Ascending aorta (tissue), 2 donors: Measurements from ENCODE around the gene NSUN2. TPM values are rescaled to one million over a fixed set of nuclear protein-coding genes. Genes with fewer than 3 reads are reported as not detected.

Experiments used
- DNase-seq, 2 donors: peaks; one replicate each; pipeline ENCODE4 v3.0.0-alpha.2; 2019; ENCODE audit warnings: low spot score in 2 of 2
- H3K27ac ChIP-seq, 2 donors: fragments of 200-600 bp; sonication (generic); one replicate each; pipeline ENCODE4 v1.5.1; 2016 to 2017; ENCODE audit warnings: mild to moderate bottlenecking in 1 of 2
- H3K27me3 ChIP-seq: fragments of 200-600 bp; sonication (generic); one replicate; pipeline ENCODE4 v1.5.1; 2017
- H3K36me3 ChIP-seq, 2 donors: fragments of 200-600 bp; sonication (generic); one replicate each; pipeline ENCODE4 v1.5.1; 2016
- H3K4me1 ChIP-seq, 2 donors: fragments of 200-600 bp; sonication (generic); one replicate each; pipeline ENCODE4 v1.5.1; 2016 to 2017; ENCODE audit warnings: mild to moderate bottlenecking in 1 of 2
- H3K4me3 ChIP-seq, 2 donors: fragments of 200-600 bp; sonication (generic); one replicate each; pipeline ENCODE4 v1.5.1; 2016 to 2017; ENCODE audit warnings: mild to moderate bottlenecking in 1 of 2
- H3K9me3 ChIP-seq, 2 donors: fragments of 200-600 bp; sonication (generic); one replicate each; pipeline ENCODE4 v1.5.1; 2016
- CTCF ChIP-seq, 3 experiments: fragments of 200-600 bp in 2 of 3; fragments of 450-650 bp in 1 of 3; sonication (generic) in 2 of 3; IDR thresholded peaks; one replicate each; pipeline ENCODE4 v1.5.1; 2016 to 2019; ENCODE audit warnings: antibody characterized with exemption in 3 of 3, mild to moderate bottlenecking in 1 of 3, moderate library complexity in 1 of 3
- intact Hi-C: fragments of 100-400 bp; cut with DNase I; formaldehyde crosslinking; loops from one replicate; pipeline ENCODE4 v1.15.1; 2023
- total RNA-seq: library from RNA; depleted of rRNA; stranded (reverse); fragments of >200 nt; gene quantifications from one replicate; pipeline ENCODE4 v1.1.0, GENCODE V29; 2016

NSUN2 gene
- total RNA-seq, 1 donor from 2014 or later, result 19.1 TPM

- H3K27me3 ChIP-seq, result no peaks in the 10 kb centered on the region
- no peak for TF ChIP-seq CTCF (IDR thresholded peaks at IDR 0.05)
- H3K27ac ChIP-seq, result no peak overlapping the region
- peak overlapping the region; percentile 9 to 87 for H3K4me3 ChIP-seq
- H3K36me3 ChIP-seq, result peaks cover 14 to 27% of the 10 kb centered on the region in 2 donors
- intact Hi-C loops, result loop anchor here (5.0 to 10.0 kb wide), 3 partner anchors 101 to 763 kb away; partner anchors contain the start of gene ADCY2
- DNase-seq, result no peak
- no peaks in the 10 kb centered on the region for H3K9me3 ChIP-seq
- H3K4me1 ChIP-seq, result peaks cover 0 to 14% of the 10 kb centered on the region in 2 donors
Measured at GRCh38 chr5:6631441-6631840, 1.4 kb downstream of the NSUN2 start.

GRCh38 chr5:6626508-6626907 is 6.3 kb downstream of the NSUN2 start:
- DNase-seq, result no peak
- no peaks in the 10 kb centered on the region for H3K27me3 ChIP-seq
- no peak overlapping the region for H3K27ac ChIP-seq
- peaks cover 36 to 71% of the 10 kb centered on the region in 2 donors for H3K36me3 ChIP-seq
- no peak overlapping the region for H3K4me3 ChIP-seq
- intact Hi-C loops, result no loop called here
- peaks cover 0 to 3% of the 10 kb centered on the region in 2 donors for H3K4me1 ChIP-seq
- no peaks in the 10 kb centered on the region for H3K9me3 ChIP-seq
- no peak for TF ChIP-seq CTCF (IDR thresholded peaks at IDR 0.05)

- no peak overlapping the region for H3K27ac ChIP-seq
- no peaks in the 10 kb centered on the region for H3K4me1 ChIP-seq
- H3K9me3 ChIP-seq, result no peaks in the 10 kb centered on the region
- H3K27me3 ChIP-seq, result no peaks in the 10 kb centered on the region
- H3K4me3 ChIP-seq, result no peak overlapping the region
- peaks cover 48 to 75% of the 10 kb centered on the region in 2 donors for H3K36me3 ChIP-seq
- no peak for TF ChIP-seq CTCF (IDR thresholded peaks at IDR 0.05)
- DNase-seq, result no peak
- intact Hi-C loops, result no loop called here
Measured at GRCh38 chr5:6623941-6624340, 8.9 kb downstream of the NSUN2 start.

GRCh38 chr5:6623228-6623627 is 9.6 kb downstream of the NSUN2 start:
- no peak for TF ChIP-seq CTCF (IDR thresholded peaks at IDR 0.05)
- no peak overlapping the region for H3K4me3 ChIP-seq
- DNase-seq, result no peak
- no peaks in the 10 kb centered on the region for H3K4me1 ChIP-seq
- no peaks in the 10 kb centered on the region for H3K27me3 ChIP-seq
- peaks cover 51 to 74% of the 10 kb centered on the region in 2 donors for H3K36me3 ChIP-seq
- intact Hi-C loops, result no loop called here
- no peak overlapping the region for H3K27ac ChIP-seq
- no peaks in the 10 kb centered on the region for H3K9me3 ChIP-seq

GRCh38 chr5:6616632-6617031 is 16.2 kb downstream of the NSUN2 start:
- Histone ChIP-seq H3K4me3 (no peak overlapping the region), H3K27ac (no peak overlapping the region), H3K27me3 (no peaks in the 10 kb centered on the region), H3K9me3 (no peaks in the 10 kb centered on the region), H3K4me1 (no peaks in the 10 kb centered on the region), H3K36me3 (peaks cover 70 to 94% of the 10 kb centered on the region in 2 donors)
- DNase-seq, result no peak
- TF ChIP-seq CTCF (IDR thresholded peaks at IDR 0.05), result no peak
- intact Hi-C loops, result no loop called here
